WI38 (cell line): ENCODE results near the gene MOSPD2.

Experiments used
- H3K4me3 ChIP-seq: 2 replicates; pipeline ENCODE4 v1.5.1; 2011; ENCODE audit warnings: low read depth, mild to moderate bottlenecking, control low read depth, low read length
- TF ChIP-seq, protein P1 (sequence below): IDR thresholded peaks from 2 replicates; pipeline ENCODE4 v1.5.1; 2012; ENCODE audit warnings: low read depth, mild to moderate bottlenecking, control low read depth, low read length

Gene MOSPD2

DNA sequence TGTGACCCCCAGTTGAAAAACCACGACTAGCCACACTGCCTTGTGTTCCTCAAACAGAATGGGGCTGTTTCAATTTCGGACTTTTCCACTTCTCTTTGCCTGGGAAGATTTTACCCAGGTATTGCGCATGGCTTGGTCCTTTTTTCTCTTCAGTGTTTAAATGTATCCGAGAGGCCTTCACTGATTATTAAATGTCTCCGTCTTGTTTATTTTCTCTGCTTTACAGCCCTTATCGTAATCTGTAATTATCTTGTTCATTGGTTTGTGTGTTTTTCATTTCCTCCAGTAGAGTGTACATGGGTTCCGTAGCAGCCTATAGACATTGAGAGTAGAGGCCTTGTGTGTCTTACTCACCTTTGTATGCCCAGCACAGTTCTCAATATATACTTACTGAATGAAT is 2.4 kb downstream of the MOSPD2 start:
- TF ChIP-seq, protein P1, sequence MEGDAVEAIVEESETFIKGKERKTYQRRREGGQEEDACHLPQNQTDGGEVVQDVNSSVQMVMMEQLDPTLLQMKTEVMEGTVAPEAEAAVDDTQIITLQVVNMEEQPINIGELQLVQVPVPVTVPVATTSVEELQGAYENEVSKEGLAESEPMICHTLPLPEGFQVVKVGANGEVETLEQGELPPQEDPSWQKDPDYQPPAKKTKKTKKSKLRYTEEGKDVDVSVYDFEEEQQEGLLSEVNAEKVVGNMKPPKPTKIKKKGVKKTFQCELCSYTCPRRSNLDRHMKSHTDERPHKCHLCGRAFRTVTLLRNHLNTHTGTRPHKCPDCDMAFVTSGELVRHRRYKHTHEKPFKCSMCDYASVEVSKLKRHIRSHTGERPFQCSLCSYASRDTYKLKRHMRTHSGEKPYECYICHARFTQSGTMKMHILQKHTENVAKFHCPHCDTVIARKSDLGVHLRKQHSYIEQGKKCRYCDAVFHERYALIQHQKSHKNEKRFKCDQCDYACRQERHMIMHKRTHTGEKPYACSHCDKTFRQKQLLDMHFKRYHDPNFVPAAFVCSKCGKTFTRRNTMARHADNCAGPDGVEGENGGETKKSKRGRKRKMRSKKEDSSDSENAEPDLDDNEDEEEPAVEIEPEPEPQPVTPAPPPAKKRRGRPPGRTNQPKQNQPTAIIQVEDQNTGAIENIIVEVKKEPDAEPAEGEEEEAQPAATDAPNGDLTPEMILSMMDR = no peak
- H3K4me3 ChIP-seq = no peak overlapping the region

DNA sequence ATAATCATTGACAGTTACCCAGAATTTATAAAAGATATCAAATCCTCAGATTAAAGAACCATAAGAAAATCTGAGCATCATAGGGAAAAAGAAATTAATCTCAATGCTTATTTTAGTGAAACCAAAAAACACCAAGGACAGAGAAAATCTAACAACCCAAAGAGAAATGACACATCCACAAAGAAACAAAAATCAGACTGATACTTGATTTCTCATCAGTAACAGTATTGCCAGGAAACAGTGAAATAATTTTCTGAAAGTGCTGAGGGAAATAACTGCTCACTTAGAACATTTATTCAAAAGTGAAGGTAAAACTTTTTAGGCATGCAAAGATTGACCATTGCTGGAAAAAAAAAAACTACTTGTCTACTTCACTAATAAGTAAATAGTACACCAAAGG is 10.6 kb downstream of the MOSPD2 start:
- TF ChIP-seq, protein P1 = no peak
- no peak overlapping the region for H3K4me3 ChIP-seq

DNA sequence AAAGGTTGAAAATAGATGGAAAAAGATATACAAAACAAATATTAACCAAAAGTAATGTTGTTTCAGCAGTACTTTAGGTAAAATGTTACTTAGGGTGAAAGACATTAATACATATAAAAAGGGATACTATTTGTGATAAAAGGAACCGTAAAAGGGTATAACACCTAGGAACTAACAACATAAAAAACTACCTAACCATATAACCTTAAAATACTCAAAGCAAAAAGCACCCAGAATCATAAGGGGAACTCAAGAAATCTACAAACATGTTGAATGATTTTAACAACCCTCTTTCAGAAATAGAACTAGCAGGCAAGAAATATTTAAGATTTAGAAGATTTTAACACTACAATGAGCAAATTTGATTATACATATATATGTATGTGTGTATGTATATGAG is 11.5 kb downstream of the MOSPD2 start:
- no peak overlapping the region for H3K4me3 ChIP-seq
- TF ChIP-seq, protein P1 = no peak

DNA sequence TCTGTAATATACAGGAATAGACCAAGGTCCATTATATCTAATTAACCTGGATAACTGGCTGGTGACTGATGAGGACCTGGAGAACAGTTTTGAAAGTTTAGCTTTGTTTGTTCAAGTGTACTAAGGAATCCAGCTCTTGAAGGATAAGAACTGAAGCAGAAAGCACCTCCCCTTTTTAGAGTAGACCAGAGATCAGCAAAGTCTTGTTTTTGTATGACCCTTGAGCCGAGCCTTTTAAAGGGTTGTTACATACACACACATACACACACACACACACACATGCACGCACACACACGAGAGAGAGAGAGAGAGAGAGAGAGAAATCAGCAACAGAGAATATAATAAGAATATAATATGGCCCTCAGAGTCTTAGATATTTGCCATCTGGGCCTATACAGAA is 13.0 kb downstream of the MOSPD2 start:
- H3K4me3 ChIP-seq = no peak overlapping the region
- TF ChIP-seq, protein P1 = no peak

DNA sequence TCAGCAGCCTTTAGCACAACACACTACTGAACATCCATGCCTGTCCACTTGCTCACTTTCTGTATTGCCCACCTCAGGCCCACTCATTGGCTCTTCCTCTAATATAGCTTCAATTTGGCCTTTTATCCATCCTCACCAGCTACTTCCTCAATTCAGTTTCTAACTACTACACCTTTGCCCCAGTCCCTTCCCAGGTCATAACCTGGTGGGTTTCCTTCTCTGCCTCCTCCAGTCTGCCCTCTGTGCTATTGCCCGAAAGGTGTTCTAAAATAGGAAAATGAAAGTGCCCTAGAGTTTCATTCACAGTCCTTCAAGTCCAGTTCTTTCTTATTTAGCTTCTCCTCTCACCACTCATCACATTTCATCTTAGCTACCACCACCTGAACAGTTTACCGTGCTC is 23.1 kb downstream of the MOSPD2 start:
- no peak overlapping the region for H3K4me3 ChIP-seq
- TF ChIP-seq, protein P1 = no peak

DNA sequence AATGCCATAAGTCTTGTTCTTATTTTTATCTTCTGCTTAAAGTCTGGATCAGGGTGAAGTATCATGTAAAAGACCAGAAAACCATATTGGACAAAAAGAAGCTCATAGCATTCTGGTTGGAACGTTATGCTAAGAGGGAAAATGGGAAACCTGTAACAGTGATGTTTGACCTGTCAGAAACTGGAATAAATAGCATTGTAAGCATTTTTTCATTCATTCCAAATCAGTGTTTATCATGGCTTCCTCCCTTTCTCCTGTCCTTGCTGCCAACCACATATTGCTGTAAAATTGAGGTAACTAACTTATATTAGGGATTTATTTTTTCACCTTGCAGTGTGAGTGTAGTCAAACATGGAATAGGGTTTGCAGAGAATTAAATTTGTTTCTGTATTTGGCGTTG is 23.8 kb downstream of the MOSPD2 start:
- TF ChIP-seq, protein P1 = no peak
- H3K4me3 ChIP-seq = no peak overlapping the region

DNA sequence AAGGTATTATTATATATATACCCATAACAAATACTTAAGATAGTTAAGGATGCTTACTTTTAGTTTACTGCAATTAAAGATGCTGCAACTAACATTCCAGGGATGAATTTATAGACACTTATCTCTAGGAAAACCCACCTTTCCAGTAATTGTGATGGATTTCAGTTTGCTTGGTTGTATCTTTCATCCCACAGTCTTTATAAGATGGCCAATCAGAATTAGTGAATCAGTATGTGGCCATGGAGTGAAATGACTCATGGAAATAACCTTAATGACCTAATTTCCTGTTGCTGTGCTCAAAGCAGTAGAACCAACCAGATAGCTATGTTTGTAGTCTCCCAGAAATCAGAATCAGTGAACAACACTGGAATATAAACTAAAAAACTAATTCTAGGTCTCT is 26.4 kb downstream of the MOSPD2 start:
- H3K4me3 ChIP-seq = no peak overlapping the region
- TF ChIP-seq, protein P1 = no peak
